Tibial nerve (tissue), 4 donors: Measurements from ENCODE around the gene MEGF6. TPM values are rescaled to one million over a fixed set of nuclear protein-coding genes. Genes with fewer than 3 reads are reported as not detected.

Experiments
- DNase-seq, 2 donors: peaks; one replicate each; pipeline ENCODE4 v3.0.0-alpha.2; 2019; ENCODE audit warnings: low spot score in 2 of 2
- H3K27ac ChIP-seq, 4 donors: fragments of 200-600 bp; sonication (generic) in 3 of 4; one replicate each; pipeline ENCODE4 v1.5.1; 2017 to 2019; ENCODE audit warnings: mild to moderate bottlenecking in 1 of 4
- H3K27me3 ChIP-seq, 2 donors: fragments of 200-600 bp; sonication (generic) in 1 of 2; one replicate each; pipeline versions ENCODE4 v1.5.1 to v1.6.0; 2017 to 2019
- H3K36me3 ChIP-seq, 3 donors: fragments of 200-600 bp; sonication (generic); one replicate each; pipeline ENCODE4 v1.5.1; 2018 to 2019
- H3K4me1 ChIP-seq, 4 donors: fragments of 200-600 bp; sonication (generic) in 3 of 4; one replicate each; pipeline ENCODE4 v1.5.1; 2017 to 2019
- H3K4me3 ChIP-seq, 4 donors: fragments of 200-600 bp; sonication (generic) in 3 of 4; one replicate each; pipeline ENCODE4 v1.5.1; 2017 to 2019; ENCODE audit warnings: mild to moderate bottlenecking in 1 of 4, moderate library complexity in 1 of 4
- H3K9me3 ChIP-seq, 4 donors: fragments of 200-600 bp; sonication (generic) in 3 of 4; one replicate each; pipeline ENCODE4 v1.5.1; 2017 to 2019
- EP300 ChIP-seq, 2 donors: sonication (generic); formaldehyde crosslinking; IDR thresholded peaks; one replicate each; pipeline ENCODE4 v1.6.1; 2017; ENCODE audit warnings: antibody characterized with exemption in 2 of 2, mild to moderate bottlenecking in 1 of 2
- POLR2A ChIP-seq, 2 donors: fragments of 450-650 bp; IDR thresholded peaks; one replicate each; pipeline ENCODE4 v1.6.1; 2017; ENCODE audit warnings: antibody characterized with exemption in 2 of 2, mild to moderate bottlenecking in 2 of 2, moderate library complexity in 2 of 2
- WGBS, 2 donors: methylation state at CpG; one replicate each; pipeline ENCODE4 v1.1.5; 2018; 5-methylcytosine and 5-hydroxymethylcytosine counted together
- total RNA-seq, 4 donors: library from RNA; depleted of rRNA; stranded (reverse); fragments of >200 nt; gene quantifications; one replicate each; pipeline ENCODE4 v1.1.0, GENCODE V29; 2016
- TF ChIP-seq, protein P1 (sequence below), 5 experiments: fragments of 200-600 bp in 3 of 5; fragments of 450-650 bp in 2 of 5; sonication (generic) in 3 of 5; IDR thresholded peaks; one replicate each; pipeline ENCODE4 v1.5.1; 2016 to 2019; ENCODE audit warnings: antibody characterized with exemption in 5 of 5, mild to moderate bottlenecking in 3 of 5, moderate library complexity in 2 of 5

MEGF6 gene
- total RNA-seq, 4 donors from 2014 or later, result 25.3 to 63.3 (median 42.8) TPM

GRCh38 chr1:3453203-3453761, 158.0 kb downstream of the MEGF6 start:
- 23 to 34% methylated on average over 7 to 17 of the region's 18 CpGs for WGBS, 2 donors
- peak; percentile 62 to 64 for DNase-seq

DNA sequence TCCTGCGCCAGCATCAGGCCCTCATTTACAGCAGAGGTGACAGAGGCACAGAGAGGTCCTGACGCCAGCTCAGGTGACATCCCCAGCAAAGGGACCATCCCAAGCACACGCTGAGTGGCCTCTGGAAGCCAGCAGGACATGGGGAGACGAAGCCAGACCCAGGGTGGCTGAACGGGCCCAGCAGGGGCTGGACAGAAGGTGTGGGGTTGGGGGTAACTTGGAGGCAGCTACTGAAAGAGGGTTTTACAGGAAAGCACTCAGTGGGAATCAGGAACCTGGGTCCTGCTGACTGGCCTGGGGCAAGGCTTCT, 158.5 kb downstream of the MEGF6 start:
- H3K36me3 ChIP-seq, result no peaks in the 10 kb centered on the region
- peaks cover 0 to 2% (median 0%) of the 10 kb centered on the region in 4 donors for H3K9me3 ChIP-seq
- H3K27ac ChIP-seq, result peak overlapping the region in 2 of 4 donors; percentile 83 to 92
- H3K4me3 ChIP-seq, result no peak overlapping the region
- H3K27me3 ChIP-seq, result peaks cover 0 to 29% of the 10 kb centered on the region in 2 donors
- no peak for DNase-seq
- WGBS, 2 donors, result 60 to 66% methylated on average over 3 to 5 of the region's 5 CpGs
- TF ChIP-seq EP300 (IDR thresholded peaks at IDR 0.05) (no peak), POLR2A (IDR thresholded peaks at IDR 0.05) (no peak)
- TF ChIP-seq, protein P1, sequence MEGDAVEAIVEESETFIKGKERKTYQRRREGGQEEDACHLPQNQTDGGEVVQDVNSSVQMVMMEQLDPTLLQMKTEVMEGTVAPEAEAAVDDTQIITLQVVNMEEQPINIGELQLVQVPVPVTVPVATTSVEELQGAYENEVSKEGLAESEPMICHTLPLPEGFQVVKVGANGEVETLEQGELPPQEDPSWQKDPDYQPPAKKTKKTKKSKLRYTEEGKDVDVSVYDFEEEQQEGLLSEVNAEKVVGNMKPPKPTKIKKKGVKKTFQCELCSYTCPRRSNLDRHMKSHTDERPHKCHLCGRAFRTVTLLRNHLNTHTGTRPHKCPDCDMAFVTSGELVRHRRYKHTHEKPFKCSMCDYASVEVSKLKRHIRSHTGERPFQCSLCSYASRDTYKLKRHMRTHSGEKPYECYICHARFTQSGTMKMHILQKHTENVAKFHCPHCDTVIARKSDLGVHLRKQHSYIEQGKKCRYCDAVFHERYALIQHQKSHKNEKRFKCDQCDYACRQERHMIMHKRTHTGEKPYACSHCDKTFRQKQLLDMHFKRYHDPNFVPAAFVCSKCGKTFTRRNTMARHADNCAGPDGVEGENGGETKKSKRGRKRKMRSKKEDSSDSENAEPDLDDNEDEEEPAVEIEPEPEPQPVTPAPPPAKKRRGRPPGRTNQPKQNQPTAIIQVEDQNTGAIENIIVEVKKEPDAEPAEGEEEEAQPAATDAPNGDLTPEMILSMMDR (IDR thresholded peaks at IDR 0.05), result no peak
- peaks cover 0 to 50% (median 16%) of the 10 kb centered on the region in 4 donors for H3K4me1 ChIP-seq

More at GRCh38 chr1:3453203-3453761, 158.0 kb downstream of the MEGF6 start:
- Histone ChIP-seq H3K9me3 (no peaks in the 10 kb centered on the region), H3K27me3 (peaks cover 0 to 29% of the 10 kb centered on the region in 2 donors), H3K4me3 (no peak overlapping the region), H3K4me1 (peaks cover 0 to 55% (median 18%) of the 10 kb centered on the region in 4 donors), H3K27ac (peak overlapping the region; percentile 42 to 92 (median 84)), H3K36me3 (no peaks in the 10 kb centered on the region)
- TF ChIP-seq, protein P1 (IDR thresholded peaks at IDR 0.05), result peak; percentile 92 to 97 (median 94)
- TF ChIP-seq POLR2A (IDR thresholded peaks at IDR 0.05), result no peak
- peak in 1 of 2 donors; percentile 24 for TF ChIP-seq EP300 (IDR thresholded peaks at IDR 0.05)

DNA sequence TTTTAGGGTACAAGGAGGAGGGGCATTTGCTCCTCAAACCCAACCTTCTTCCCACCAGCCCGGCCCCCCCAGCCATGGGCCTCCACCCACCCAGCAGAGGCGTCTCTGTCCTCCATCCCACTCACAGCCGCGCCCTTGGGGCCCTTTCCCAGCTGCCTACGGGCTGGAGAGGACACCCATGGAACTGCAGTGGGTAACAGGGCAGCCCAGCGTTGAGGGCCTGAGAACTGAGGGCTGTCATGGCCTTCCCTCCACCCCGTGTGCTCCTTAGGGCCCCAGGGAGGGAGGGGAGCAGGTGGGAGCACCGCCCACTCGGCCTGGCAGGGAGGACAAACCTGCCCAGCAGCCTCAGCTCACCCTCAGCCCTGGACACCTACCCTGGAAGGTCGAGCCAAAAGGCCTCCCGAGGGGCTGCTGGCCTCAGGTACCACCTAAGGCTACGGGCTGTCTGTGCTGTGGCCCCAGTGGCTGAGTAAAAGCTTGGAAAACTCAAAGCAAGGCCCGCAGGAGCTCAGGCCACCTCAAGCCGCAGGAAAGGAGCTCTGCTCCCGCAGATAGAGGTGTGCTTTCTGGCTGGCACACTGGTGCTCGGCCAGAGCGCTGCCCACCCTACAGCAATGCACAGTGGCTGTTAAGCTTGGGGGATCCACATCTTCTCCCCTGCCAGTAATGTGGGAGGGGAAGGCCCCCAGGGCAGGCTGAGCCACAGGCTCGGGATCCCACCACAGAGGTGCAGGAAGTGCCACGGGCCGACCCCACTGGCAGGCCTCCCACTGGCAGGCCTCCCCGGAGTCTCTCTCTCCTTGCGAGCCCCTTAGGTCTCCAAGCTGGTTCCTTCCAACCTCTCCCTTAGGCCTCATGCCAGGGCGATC, 159.1 kb downstream of the MEGF6 start:
- DNase-seq, result no peak
- Histone ChIP-seq H3K4me3 (no peak overlapping the region), H3K27ac (peak overlapping the region in 1 of 4 donors; percentile 92), H3K36me3 (no peaks in the 10 kb centered on the region), H3K27me3 (peaks cover 0 to 29% of the 10 kb centered on the region in 2 donors), H3K4me1 (peaks cover 0 to 44% (median 14%) of the 10 kb centered on the region in 4 donors), H3K9me3 (peaks cover 0 to 7% (median 0%) of the 10 kb centered on the region in 4 donors)
- WGBS, 2 donors, result 74 to 76% methylated on average over 17 to 19 of the region's 23 CpGs
- no peak for TF ChIP-seq POLR2A (IDR thresholded peaks at IDR 0.05)
- TF ChIP-seq, protein P1 (IDR thresholded peaks at IDR 0.05), result no peak
- TF ChIP-seq EP300 (IDR thresholded peaks at IDR 0.05), result no peak

DNA sequence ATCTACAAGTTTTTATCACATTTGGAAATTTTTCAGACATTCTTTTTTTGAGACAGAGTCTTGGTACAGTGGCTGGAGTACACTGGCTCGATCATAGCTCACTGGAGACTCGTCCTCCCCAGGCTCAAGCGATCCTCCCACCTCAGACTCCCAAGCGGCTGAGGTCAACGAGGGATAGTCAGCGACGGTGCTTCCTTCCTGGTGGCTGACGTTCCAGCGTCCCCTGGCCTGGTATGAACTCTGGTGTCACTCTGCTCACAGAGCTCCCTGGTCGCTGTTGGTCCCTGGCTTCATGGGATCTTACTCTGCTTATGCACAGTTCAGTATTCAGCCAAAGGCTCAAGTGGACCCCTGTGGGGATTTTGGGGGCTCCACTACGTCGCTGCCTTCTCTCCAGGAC, 160.3 kb downstream of the MEGF6 start:
- Histone ChIP-seq H3K4me1 (peaks cover 0 to 32% (median 14%) of the 10 kb centered on the region in 4 donors), H3K36me3 (no peaks in the 10 kb centered on the region), H3K9me3 (peaks cover 0 to 13% (median 0%) of the 10 kb centered on the region in 4 donors), H3K4me3 (no peak overlapping the region), H3K27ac (no peak overlapping the region), H3K27me3 (peaks cover 0 to 29% of the 10 kb centered on the region in 2 donors)
- DNase-seq, result no peak
- 73 to 86% methylated on average over 12 of the region's 12 CpGs for WGBS, 2 donors
- TF ChIP-seq POLR2A (IDR thresholded peaks at IDR 0.05), result no peak
- TF ChIP-seq EP300 (IDR thresholded peaks at IDR 0.05), result no peak
- TF ChIP-seq, protein P1 (IDR thresholded peaks at IDR 0.05), result no peak
